NT2/D1 (cell line): Measurements from ENCODE around the gene FCN1.

Source experiments
- SUZ12 ChIP-seq: IDR thresholded peaks from 2 replicates; pipeline ENCODE4 v1.6.1; 2011; ENCODE audit not compliant: insufficient read length, insufficient read depth; ENCODE audit errors: extremely low read depth
- YY1 ChIP-seq: IDR thresholded peaks from 2 replicates; pipeline ENCODE4 v1.6.1; 2011; ENCODE audit not compliant: insufficient read length, insufficient read depth
- ZNF274 ChIP-seq: IDR thresholded peaks from 2 replicates; pipeline ENCODE4 v1.6.1; 2011; ENCODE audit warnings: mild to moderate bottlenecking, low read depth, low read length

- no peak for TF ChIP-seq YY1
- no peak for TF ChIP-seq SUZ12
- no peak for TF ChIP-seq ZNF274
Observed at GRCh38 chr9:134899168-134899567, 18.5 kb downstream of the FCN1 start.
